ENCODE results near the gene TMEM131.
"Not testable (repeated sequence)": the region's sequence is repeated elsewhere in the genome, so short reads cannot be mapped to it uniquely, and the experiment has no call there.

The TMEM131 gene

GRCh38 chr2:97995734-97996624 lies at the start of gene TMEM131:
TMEM131 (minus strand) TSS chr2:97995948; CDS start chr2:97995662, 286 bp downstream.
- DNase-seq (ENCODE audit: low read depth, low spot score), result peak; percentile 94

- DNase-seq (ENCODE audit: low read depth, low spot score), result not testable (repeated sequence)
Observed at GRCh38 chr2:98044730-98045129, 49.0 kb upstream of the TMEM131 start.

GRCh38 chr2:98043101-98043500 lies 47.4 kb upstream of the TMEM131 start:
- DNase-seq (ENCODE audit: low read depth, low spot score), result no peak

GRCh38 chr2:98040331-98040939 lies 44.7 kb upstream of the TMEM131 start:
- no peak for DNase-seq (ENCODE audit: low read depth, low spot score)

GRCh38 chr2:98039085-98039756 lies 43.5 kb upstream of the TMEM131 start:
- no peak for DNase-seq (ENCODE audit: low read depth, low spot score)

- DNase-seq (ENCODE audit: low read depth, low spot score), result no peak
Observed at GRCh38 chr2:98037666-98038336, 42.1 kb upstream of the TMEM131 start.

- DNase-seq (ENCODE audit: low read depth, low spot score), result no peak
Observed at GRCh38 chr2:98037206-98037605, 41.5 kb upstream of the TMEM131 start.

GRCh38 chr2:98036349-98037000 lies 40.7 kb upstream of the TMEM131 start:
- no peak for DNase-seq (ENCODE audit: low read depth, low spot score)

- DNase-seq (ENCODE audit: low read depth, low spot score), result no peak
Observed at GRCh38 chr2:98034745-98035144, 39.0 kb upstream of the TMEM131 start.

- DNase-seq (ENCODE audit: low read depth, low spot score), result no peak
Observed at GRCh38 chr2:98032086-98032485, 36.3 kb upstream of the TMEM131 start.

- DNase-seq (ENCODE audit: low read depth, low spot score), result no peak
Observed at GRCh38 chr2:98029718-98030222, 34.0 kb upstream of the TMEM131 start.

GRCh38 chr2:98028931-98029717 lies 33.4 kb upstream of the TMEM131 start:
- DNase-seq (ENCODE audit: low read depth, low spot score), result no peak

- DNase-seq (ENCODE audit: low read depth, low spot score), result no peak
Observed at GRCh38 chr2:98028101-98028561, 32.4 kb upstream of the TMEM131 start.

- DNase-seq (ENCODE audit: low read depth, low spot score), result no peak
Observed at GRCh38 chr2:98027538-98027937, 31.8 kb upstream of the TMEM131 start.

- DNase-seq (ENCODE audit: low read depth, low spot score), result no peak
Observed at GRCh38 chr2:98026927-98027522, 31.3 kb upstream of the TMEM131 start.

- no peak for DNase-seq (ENCODE audit: low read depth, low spot score)
Observed at GRCh38 chr2:98026292-98026691, 30.5 kb upstream of the TMEM131 start.

- DNase-seq (ENCODE audit: low read depth, low spot score), result no peak
Observed at GRCh38 chr2:98025481-98026037, 29.8 kb upstream of the TMEM131 start.

- not testable (repeated sequence) for DNase-seq (ENCODE audit: low read depth, low spot score)
Observed at GRCh38 chr2:98022067-98022466, 26.3 kb upstream of the TMEM131 start.

GRCh38 chr2:98020992-98021713 lies 25.4 kb upstream of the TMEM131 start:
- no peak for DNase-seq (ENCODE audit: low read depth, low spot score)

All from activated naive CD8-positive, alpha-beta T cell treated with anti-CD3 and anti-CD28 coated beads, Interleukin-2, amount 50 U/mL, for 16 hours (primary cell).